Psoas muscle (tissue), 8 donors: ENCODE results near the gene PPOX. TPM values are rescaled to one million over a fixed set of nuclear protein-coding genes. Genes with fewer than 3 reads are reported as not detected.

ENCODE experiments used
- ATAC-seq, 4 donors: fragments of 200-7000 bp; cut with Tn5 transposase; one replicate each; pipeline ENCODE4 v1.9.1; 2020; ENCODE audit warnings: moderate library complexity in 3 of 4, mild to moderate bottlenecking in 2 of 4
- DNase-seq, 2 donors: peaks; one replicate each; pipeline ENCODE4 v3.0.0-alpha.2; 2020
- H3K27ac ChIP-seq: fragments of 200-600 bp; one replicate; pipeline ENCODE4 v1.8.0; 2022
- H3K27me3 ChIP-seq, 3 donors: fragments of 200-600 bp in 1 of 3; one replicate each; pipeline versions ENCODE4 v1.6.1 to v1.8.0; 2013 to 2022; ENCODE audit warnings: low read length in 2 of 3, mild to moderate bottlenecking in 2 of 3, moderate library complexity in 1 of 3; ENCODE audit not compliant: insufficient read depth in 3 of 3
- H3K36me3 ChIP-seq, 2 donors: fragments of 200-600 bp in 1 of 2; one replicate each; pipeline versions ENCODE4 v1.6.1 to v1.8.0; 2013 to 2022; ENCODE audit warnings: low read depth in 1 of 2, mild to moderate bottlenecking in 1 of 2, moderate library complexity in 1 of 2; ENCODE audit not compliant: insufficient read depth in 1 of 2
- H3K4me1 ChIP-seq: fragments of 200-600 bp; one replicate; pipeline ENCODE4 v1.8.0; 2022
- H3K4me3 ChIP-seq: fragments of 200-600 bp; one replicate; pipeline ENCODE4 v1.8.0; 2022; ENCODE audit warnings: mild to moderate bottlenecking
- H3K9me3 ChIP-seq: fragments of 200-600 bp; one replicate; pipeline ENCODE4 v1.8.0; 2022
- WGBS, 3 donors: extraction: QIAGEN DNeasy Blood & Tissue Kit; methylation state at CpG; one replicate each; pipeline versions ENCODE4 v1.1.6 to v1.1.7; 2013; 5-methylcytosine and 5-hydroxymethylcytosine counted together
- intact Hi-C, 2 donors: fragments of 100-400 bp; cut with DNase I; formaldehyde crosslinking; loops; one replicate each; pipeline versions ENCODE4 v1.11.0 to v1.14.2; 2022
- polyA plus RNA-seq, 3 donors: library from polyadenylated mRNA; stranded (reverse); fragments of 200-250 nt; gene quantifications; one replicate each; pipeline ENCODE4 v1.2.3, GENCODE V29; 2013
- total RNA-seq, 4 donors: library from RNA; stranded (reverse); fragmentation: NEBNext Ultra II Directional in 2 of 4; extraction: Animal tissue kit (Norgen Biotek cat#: 25700) in 2 of 4; gene quantifications; one replicate each; pipeline versions ENCODE4 v1.2.1 to v1.2.4, GENCODE V29; 2021 to 2023
- TF ChIP-seq, protein P1 (sequence below): fragments of 200-600 bp; IDR thresholded peaks from one replicate; pipeline ENCODE4 v1.8.0; 2022; ENCODE audit warnings: antibody characterized with exemption
- donor health status: healthy with polysubstance abuse.
- donor health status: DM: no; HTN: no; CAD: no; lungs with moderate emphysema.
- donor health status: Bipolar disorder and iron deficiency.
- donor health status: healthy.
- donor health status: DM: yes; HTN: yes; CAD: no.
- donor health status: DM: no; HTN: no; CAD: no.
- donor health status: DM: no; HTN: no; CAD: no.
- donor health status: DM: yes; HTN: yes; CAD: no.

The PPOX gene
- total and polyA plus RNA-seq, 7 donors, result 4.8 to 13.1 (median 7.4) TPM

DNA sequence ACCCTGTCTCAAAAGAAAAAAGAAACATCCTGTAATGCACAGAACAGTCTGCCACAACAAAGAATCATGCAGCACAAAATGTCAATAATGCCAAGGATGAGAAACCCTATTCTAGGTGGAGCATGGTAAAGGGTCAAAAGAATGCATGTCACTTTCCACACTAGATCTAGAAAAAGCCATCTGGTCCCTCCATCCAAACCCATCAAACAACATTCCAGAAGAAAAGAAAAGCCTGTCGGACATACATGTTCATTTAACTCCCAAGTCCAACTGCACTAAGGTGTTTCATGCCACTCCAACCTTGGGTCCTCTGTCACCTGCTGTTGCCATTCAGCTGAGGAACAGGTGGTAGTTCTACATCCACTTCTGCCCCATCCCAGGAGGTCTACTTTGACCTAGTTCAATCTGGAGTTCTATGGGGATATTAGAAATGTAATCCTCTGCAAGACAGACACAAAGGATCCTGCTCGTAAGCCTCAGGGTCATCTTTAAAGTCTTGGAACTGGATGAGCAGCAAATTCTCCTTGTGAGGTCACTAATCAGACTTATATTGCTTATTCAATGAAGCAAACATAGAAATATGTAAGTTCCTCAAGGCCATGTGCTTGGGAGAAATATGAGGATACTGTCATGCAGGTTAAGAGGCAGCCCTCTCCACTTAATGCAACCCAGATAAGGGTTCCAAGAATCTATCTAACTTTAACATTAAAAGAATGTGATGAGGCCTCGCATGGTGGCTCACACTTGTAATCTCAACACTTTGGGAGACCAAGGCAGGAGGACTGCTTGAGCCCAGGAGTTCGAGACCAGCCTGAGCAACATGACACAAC, 37.4 kb upstream of the PPOX start:
- H3K27ac ChIP-seq, result peak overlapping the region; percentile 12
- TF ChIP-seq, protein P1, sequence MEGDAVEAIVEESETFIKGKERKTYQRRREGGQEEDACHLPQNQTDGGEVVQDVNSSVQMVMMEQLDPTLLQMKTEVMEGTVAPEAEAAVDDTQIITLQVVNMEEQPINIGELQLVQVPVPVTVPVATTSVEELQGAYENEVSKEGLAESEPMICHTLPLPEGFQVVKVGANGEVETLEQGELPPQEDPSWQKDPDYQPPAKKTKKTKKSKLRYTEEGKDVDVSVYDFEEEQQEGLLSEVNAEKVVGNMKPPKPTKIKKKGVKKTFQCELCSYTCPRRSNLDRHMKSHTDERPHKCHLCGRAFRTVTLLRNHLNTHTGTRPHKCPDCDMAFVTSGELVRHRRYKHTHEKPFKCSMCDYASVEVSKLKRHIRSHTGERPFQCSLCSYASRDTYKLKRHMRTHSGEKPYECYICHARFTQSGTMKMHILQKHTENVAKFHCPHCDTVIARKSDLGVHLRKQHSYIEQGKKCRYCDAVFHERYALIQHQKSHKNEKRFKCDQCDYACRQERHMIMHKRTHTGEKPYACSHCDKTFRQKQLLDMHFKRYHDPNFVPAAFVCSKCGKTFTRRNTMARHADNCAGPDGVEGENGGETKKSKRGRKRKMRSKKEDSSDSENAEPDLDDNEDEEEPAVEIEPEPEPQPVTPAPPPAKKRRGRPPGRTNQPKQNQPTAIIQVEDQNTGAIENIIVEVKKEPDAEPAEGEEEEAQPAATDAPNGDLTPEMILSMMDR, result no peak
- intact Hi-C loops, result no loop called here
- H3K27me3 ChIP-seq, result no peaks in the 10 kb centered on the region
- no peaks in the 10 kb centered on the region for H3K9me3 ChIP-seq
- peaks cover 33% of the 10 kb centered on the region for H3K4me1 ChIP-seq
- WGBS, 3 donors, result 66 to 72% (median 70%) methylated on average over 4 of the region's 4 CpGs
- no peak overlapping the region for H3K4me3 ChIP-seq
- H3K36me3 ChIP-seq, result peaks cover 9 to 69% of the 10 kb centered on the region in 2 donors
- DNase-seq, result no peak
- no peak for ATAC-seq

DNA sequence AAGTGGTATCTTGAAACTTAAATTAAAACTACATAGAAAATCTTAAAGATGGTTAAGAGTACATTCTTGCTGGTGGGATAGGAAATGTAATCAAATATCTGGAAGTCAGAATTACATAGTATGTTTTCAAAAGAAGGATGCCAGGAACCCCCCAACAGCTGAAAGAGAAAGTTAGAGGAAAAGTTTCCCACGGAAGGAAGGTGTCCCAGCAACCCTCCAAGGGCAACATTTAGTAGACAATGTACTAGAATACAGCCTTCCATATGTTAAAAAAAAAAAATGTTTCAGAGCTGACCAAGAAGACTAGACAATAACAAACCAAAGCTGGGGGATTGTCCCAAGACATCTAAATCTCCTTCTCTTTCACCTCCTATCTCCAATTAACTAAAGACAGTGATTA, 36.0 kb upstream of the PPOX start:
- no peaks in the 10 kb centered on the region for H3K9me3 ChIP-seq
- no peaks in the 10 kb centered on the region for H3K27me3 ChIP-seq
- intact Hi-C loops, result loop anchor here in 1 of 2 donors (5.0 kb wide), 1 partner anchor 83 kb away; the partner anchor contains the start of gene USF1
- H3K4me3 ChIP-seq, result peak overlapping the region; percentile 71
- peaks cover 39% of the 10 kb centered on the region for H3K4me1 ChIP-seq
- DNase-seq, result no peak
- WGBS, 3 donors, result 29 to 43% (median 31%) methylated on average over 1 of the region's 1 CpG
- peak overlapping the region; percentile 92 for H3K27ac ChIP-seq
- peaks cover 9 to 54% of the 10 kb centered on the region in 2 donors for H3K36me3 ChIP-seq
- no peak for ATAC-seq
- TF ChIP-seq, protein P1, result no peak

DNA sequence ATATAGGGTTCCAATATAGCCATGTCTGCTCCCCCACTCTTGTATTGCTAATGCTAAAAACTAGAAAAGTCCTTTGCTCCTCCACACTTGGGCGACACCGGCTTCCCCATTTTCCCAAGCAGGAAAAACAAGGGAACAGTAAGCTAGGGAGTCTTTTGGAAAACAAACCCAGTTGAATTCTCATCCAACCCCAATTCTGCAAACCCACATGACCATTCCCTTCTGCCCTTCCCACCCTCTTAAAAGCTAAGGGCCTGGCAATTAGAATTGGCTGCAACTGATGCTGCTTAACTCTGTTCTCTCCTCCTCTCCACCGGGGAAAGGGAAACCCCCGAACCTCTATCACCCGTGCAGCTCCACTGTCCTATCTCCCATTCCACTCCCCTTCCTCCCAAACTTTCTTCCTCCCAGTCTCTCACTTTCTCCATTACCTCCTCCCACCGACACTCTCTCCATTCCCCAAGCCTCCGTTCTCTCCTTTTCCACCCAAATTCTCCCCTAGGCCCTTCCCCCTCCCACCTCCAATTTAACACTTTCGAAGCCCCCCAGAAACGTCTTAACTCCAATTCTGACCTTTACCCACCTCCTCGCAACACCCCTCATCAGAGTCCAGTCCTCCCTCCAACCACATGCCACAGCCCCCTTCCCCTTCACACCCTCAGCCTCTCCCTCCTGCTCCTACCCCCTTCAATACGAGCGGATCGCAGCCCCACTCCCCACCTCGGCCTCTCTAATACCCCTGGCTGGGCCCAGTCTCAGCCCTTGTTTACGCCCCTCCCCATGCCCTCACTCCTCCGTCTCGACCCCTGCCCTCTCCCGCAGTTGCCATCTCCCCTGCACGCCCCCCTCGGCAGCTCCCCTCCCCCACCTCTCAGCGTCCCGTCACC, 34.5 kb upstream of the PPOX start:
- intact Hi-C loops, result loop anchor here (1.0 to 5.0 kb wide), 3 partner anchors 23 to 84 kb away; partner anchors contain the start of genes B4GALT3 (in 1 of the 2) and USF1 (in 1 of the 2)
- TF ChIP-seq, protein P1, result no peak
- Histone ChIP-seq H3K4me1 (peaks cover 46% of the 10 kb centered on the region), H3K4me3 (peak overlapping the region; percentile 71), H3K36me3 (peaks cover 9 to 39% of the 10 kb centered on the region in 2 donors), H3K27ac (peak overlapping the region; percentile 92), H3K27me3 (no peaks in the 10 kb centered on the region), H3K9me3 (no peaks in the 10 kb centered on the region)
- WGBS, 3 donors, result 3 to 4% (median 4%) methylated on average over 22 of the region's 22 CpGs
- ATAC-seq (peak in 1 of 4 donors; percentile 6), DNase-seq (no peak)

DNA sequence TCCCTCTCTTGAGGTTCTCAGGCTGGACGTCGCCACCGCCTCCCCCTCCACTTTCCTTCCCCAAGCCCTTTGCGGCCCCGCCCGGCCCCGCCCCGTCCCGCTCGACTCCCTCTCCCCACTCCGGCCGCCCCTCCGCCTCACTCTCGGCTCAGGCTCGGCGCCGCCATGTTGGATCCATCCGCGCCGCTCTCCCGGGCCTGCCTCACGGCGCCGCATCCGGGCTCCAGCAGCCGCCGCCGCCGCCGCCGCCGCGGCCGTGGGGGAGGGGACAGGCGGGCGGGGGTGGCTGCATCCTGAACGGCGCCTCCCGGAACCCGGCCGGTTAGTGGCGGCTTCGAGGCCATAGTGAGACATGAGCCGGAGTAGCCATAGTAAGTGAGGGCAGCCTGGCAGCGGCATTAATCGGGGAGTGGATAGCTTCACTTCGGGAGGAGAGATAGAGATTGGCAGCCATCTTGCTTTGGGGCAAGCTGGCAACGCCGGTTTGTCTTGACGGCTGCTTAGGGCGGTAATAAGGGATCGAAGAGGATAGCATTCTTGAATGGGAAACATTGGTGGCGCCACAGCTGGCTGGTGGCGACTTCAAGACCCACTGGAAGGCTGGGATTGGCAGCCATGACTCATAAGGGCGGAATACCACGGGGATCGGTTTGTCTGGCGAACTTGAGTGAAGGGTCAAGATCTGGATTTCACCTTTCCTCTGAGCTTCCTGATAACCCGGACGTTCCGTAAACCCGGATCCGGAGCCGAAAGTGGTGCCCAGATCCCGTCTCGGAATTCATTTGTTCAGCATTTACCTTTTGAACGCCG, 33.6 kb upstream of the PPOX start, which contains the start of gene DEDD:
TSS of gene DEDD (minus strand) at position 258 of the 810 bp plus-strand sequence. CDS start 8,205 bp downstream, outside the sequence.
- Histone ChIP-seq H3K4me3 (peak within 1 kb of the TSS; percentile 71), H3K27me3 (no peaks in the 10 kb centered on the region), H3K36me3 (peaks cover 9 to 31% of the 10 kb centered on the region in 2 donors), H3K4me1 (peaks cover 52% of the 10 kb centered on the region), H3K9me3 (no peaks in the 10 kb centered on the region), H3K27ac (peak within 1 kb of the TSS; percentile 92)
- ATAC-seq (peak; percentile 94 to 96 (median 95)), DNase-seq (peak; percentile 95 to 98)
- intact Hi-C loops, result loop anchor here (1.0 to 5.0 kb wide), 3 partner anchors 22 to 85 kb away; partner anchors contain the start of genes B4GALT3 (in 1 of the 2) and USF1 (in 1 of the 2)
- 0% methylated on average over 43 to 68 of the region's 68 CpGs for WGBS, 3 donors
- TF ChIP-seq, protein P1, result no peak
